Endodermal cell (in vitro differentiated cells): ENCODE results near the gene CLMP. TPM values are rescaled to one million over a fixed set of nuclear protein-coding genes. Genes with fewer than 3 reads are reported as not detected.

Source experiments
- DNase-seq: peaks from one replicate; pipeline ENCODE4 v3.0.0-alpha.2; 2017
- H3K27ac ChIP-seq: 2 replicates; pipeline ENCODE4 v1.5.1; 2013; ENCODE audit warnings: mild to moderate bottlenecking, low read depth, low read length, moderate library complexity
- H3K27me3 ChIP-seq: 2 replicates; pipeline ENCODE4 v1.6.1; 2013; ENCODE audit warnings: mild to moderate bottlenecking, low read length, moderate library complexity; ENCODE audit not compliant: insufficient read depth, control insufficient read depth, poor library complexity, severe bottlenecking
- H3K36me3 ChIP-seq: 2 replicates; pipeline ENCODE4 v1.7.0; 2013; ENCODE audit warnings: mild to moderate bottlenecking, low read length, moderate library complexity; ENCODE audit not compliant: control insufficient read depth, insufficient read depth
- H3K4me1 ChIP-seq: one replicate; pipeline ENCODE4 v1.7.0; 2013; ENCODE audit warnings: low read length; ENCODE audit not compliant: control insufficient read depth, insufficient read depth
- H3K4me3 ChIP-seq: 2 replicates; pipeline ENCODE4 v1.5.1; 2013; ENCODE audit warnings: mild to moderate bottlenecking, low read length, moderate library complexity
- H3K9ac ChIP-seq: 2 replicates; pipeline ENCODE4 v1.6.1; 2013; ENCODE audit warnings: mild to moderate bottlenecking, low read length, moderate library complexity; ENCODE audit not compliant: poor library complexity, severe bottlenecking; ENCODE audit errors: extremely low read depth
- H3K9me3 ChIP-seq: 2 replicates; pipeline ENCODE4 v1.6.1; 2013; ENCODE audit warnings: mild to moderate bottlenecking, low read length, moderate library complexity; ENCODE audit not compliant: control insufficient read depth
- H3K27ac Mint-ChIP-seq: 2 replicates; pipeline ENCODE4 v1.8.0; 2020; ENCODE audit warnings: mixed read lengths
- H3K27me3 Mint-ChIP-seq: 2 replicates; pipeline ENCODE4 v1.8.0; 2021; ENCODE audit warnings: mild to moderate bottlenecking, mixed read lengths; ENCODE audit not compliant: insufficient read depth
- H3K36me3 Mint-ChIP-seq: 2 replicates; pipeline ENCODE4 v1.8.0; 2020; ENCODE audit warnings: low read depth, mixed read lengths
- H3K4me1 Mint-ChIP-seq: 2 replicates; pipeline ENCODE4 v1.8.0; 2020; ENCODE audit warnings: mixed read lengths
- H3K4me3 Mint-ChIP-seq: 2 replicates; pipeline ENCODE4 v1.8.0; 2020; ENCODE audit warnings: mild to moderate bottlenecking, moderate library complexity, mixed read lengths
- H3K9me3 Mint-ChIP-seq: 2 replicates; pipeline ENCODE4 v1.8.0; 2020; ENCODE audit warnings: mild to moderate bottlenecking, mixed read lengths
- CTCF ChIP-seq: fragments of 200-600 bp; sonication (generic); conservative IDR thresholded peaks from 2 replicates; pipeline ENCODE4 v1.5.0; 2021; ENCODE audit warnings: antibody characterized with exemption, mild to moderate bottlenecking
- WGBS, 2 experiments: methylation state at CpG; one replicate each; pipeline versions ENCODE4 v1.1.5 to v1.1.7; 2013; ENCODE audit warnings: missing lambda C conversion rate in 2 of 2, mixed read lengths in 1 of 2; ENCODE audit not compliant: insufficient coverage in 1 of 2, insufficient read length in 1 of 2; 5-methylcytosine and 5-hydroxymethylcytosine counted together
- total RNA-seq, 2 donors: library from RNA; stranded (reverse); fragmentation: NEBNext Ultra II Directional in 1 of 2; extraction: Animal tissue kit (Norgen Biotek cat#: 25700) in 1 of 2; gene quantifications; 2 replicates in 1 of 2; 3 replicates in 1 of 2; pipeline ENCODE4 v1.2.1, GENCODE V29; 2021

CLMP gene
- total RNA-seq, 2 donors from 2014 or later, result 86.5 to 94.4 TPM

GRCh38 chr11:123179586-123179985, 15.5 kb downstream of the CLMP start:
- H3K36me3 ChIP-seq, result peaks cover 80% of the 10 kb centered on the region
- 95% methylated on average over 2 of the region's 2 CpGs; no CpG with 5 or more reads in 1 of the 2 experiments for WGBS, 2 experiments
- H3K4me1 Mint-ChIP-seq, result peaks cover 36% of the 10 kb centered on the region

GRCh38 chr11:123178186-123178585, 16.9 kb downstream of the CLMP start:
- peaks cover 32% of the 10 kb centered on the region for H3K4me1 Mint-ChIP-seq
- Histone ChIP-seq H3K4me1 (no peaks in the 10 kb centered on the region), H3K9ac (no peak overlapping the region), H3K36me3 (peaks cover 82% of the 10 kb centered on the region), H3K27ac (no peak overlapping the region), H3K9me3 (no peaks in the 10 kb centered on the region), H3K4me3 (no peak overlapping the region), H3K27me3 (no peaks in the 10 kb centered on the region)
- no peak for TF ChIP-seq CTCF
- no peak for DNase-seq
- H3K27ac Mint-ChIP-seq, result no peak overlapping the region
- no peaks in the 10 kb centered on the region for H3K27me3 Mint-ChIP-seq
- 83% methylated on average over 1 of the region's 1 CpG; no CpG with 5 or more reads in 1 of the 2 experiments for WGBS, 2 experiments
- no peaks in the 10 kb centered on the region for H3K9me3 Mint-ChIP-seq
- H3K4me3 Mint-ChIP-seq, result no peak overlapping the region
- peaks cover 80% of the 10 kb centered on the region for H3K36me3 Mint-ChIP-seq

More at GRCh38 chr11:123179586-123179985, 15.5 kb downstream of the CLMP start:
- peaks cover 4% of the 10 kb centered on the region for H3K4me1 ChIP-seq
- Mint-ChIP-seq H3K4me3 (no peak overlapping the region), H3K27me3 (no peaks in the 10 kb centered on the region), H3K36me3 (peaks cover 77% of the 10 kb centered on the region), H3K27ac (peak overlapping the region; percentile 19), H3K9me3 (no peaks in the 10 kb centered on the region)
- no peaks in the 10 kb centered on the region for H3K27me3 ChIP-seq
- no peak for TF ChIP-seq CTCF
- no peak overlapping the region for H3K27ac ChIP-seq
- no peak overlapping the region for H3K9ac ChIP-seq
- no peak overlapping the region for H3K4me3 ChIP-seq
- DNase-seq, result no peak
- no peaks in the 10 kb centered on the region for H3K9me3 ChIP-seq

GRCh38 chr11:123176785-123177184, 18.3 kb downstream of the CLMP start:
- DNase-seq, result no peak
- Mint-ChIP-seq H3K36me3 (peaks cover 80% of the 10 kb centered on the region), H3K27ac (no peak overlapping the region), H3K4me3 (no peak overlapping the region), H3K27me3 (no peaks in the 10 kb centered on the region), H3K9me3 (no peaks in the 10 kb centered on the region), H3K4me1 (peaks cover 23% of the 10 kb centered on the region)
- 95% methylated on average over 2 of the region's 2 CpGs; no CpG with 5 or more reads in 1 of the 2 experiments for WGBS, 2 experiments
- H3K4me1 ChIP-seq, result no peaks in the 10 kb centered on the region
- H3K36me3 ChIP-seq, result peaks cover 83% of the 10 kb centered on the region
- no peak overlapping the region for H3K9ac ChIP-seq
- H3K27ac ChIP-seq, result no peak overlapping the region
- H3K4me3 ChIP-seq, result no peak overlapping the region
- H3K9me3 ChIP-seq, result peaks cover 5% of the 10 kb centered on the region
- TF ChIP-seq CTCF, result no peak
- no peaks in the 10 kb centered on the region for H3K27me3 ChIP-seq
